ENCODE results near the gene AIF1L. TPM values are rescaled to one million over a fixed set of nuclear protein-coding genes. Genes with fewer than 3 reads are reported as not detected.

AIF1L gene
- total and polyA plus RNA-seq, 2 of the 13 experiments (the other 11 are each of a cell fraction or from before 2014, with no cell fraction given) = 12.4 to 36.5 TPM

- TF ChIP-seq ZNF597 (CRISPR knock-in tag; IDR thresholded peaks at IDR 0.05) = no peak
- TF ChIP-seq RXRA (CRISPR knock-in tag; IDR thresholded peaks at IDR 0.05) = peak; percentile 71
- TF ChIP-seq ZBTB7B (CRISPR knock-in tag; IDR thresholded peaks at IDR 0.05) = peak; percentile 26; the same call in 1 of the 2 replicates
- TF ChIP-seq CHCHD3 (CRISPR knock-in tag; IDR thresholded peaks at IDR 0.05) = peak; percentile 72; the same call in 1 of the 2 replicates
- TF ChIP-seq REPIN1 (CRISPR knock-in tag; IDR thresholded peaks at IDR 0.05; ENCODE audit: borderline replicate concordance, low read depth) = peak; percentile 85
- no peak for TF ChIP-seq NONO (IDR thresholded peaks at IDR 0.05)
- peak; percentile 98 for TF ChIP-seq NONO (CRISPR knock-in tag; conservative IDR thresholded peaks at IDR 0.05)
- TF ChIP-seq ZNF724P (CRISPR knock-in tag; IDR thresholded peaks at IDR 0.05; ENCODE audit: borderline replicate concordance) = peak; percentile 28; the same call in 1 of the 2 replicates
- peak; percentile 80; the same call in 1 of the 2 replicates for TF ChIP-seq ZNF776 (CRISPR knock-in tag; IDR thresholded peaks at IDR 0.05)
- TF ChIP-seq MTF2 (CRISPR knock-in tag; IDR thresholded peaks at IDR 0.05; ENCODE audit: borderline replicate concordance) = no peak
- no peak for TF ChIP-seq ISX (CRISPR knock-in tag; conservative IDR thresholded peaks at IDR 0.05)
- no peak for TF ChIP-seq IKZF4 (CRISPR knock-in tag; IDR thresholded peaks at IDR 0.05; ENCODE audit: borderline replicate concordance, low read depth, not compliant biosample characterization)
- no peak for TF ChIP-seq PLSCR1 (CRISPR knock-in tag; IDR thresholded peaks at IDR 0.05; ENCODE audit: borderline replicate concordance)
- TF ChIP-seq DR1 (CRISPR knock-in tag; IDR thresholded peaks at IDR 0.05) = peak; percentile 89
- TF ChIP-seq ZBTB43 (CRISPR knock-in tag; conservative IDR thresholded peaks at IDR 0.05) = no peak; the same call in 1 of the 2 replicates
- peak; percentile 70; the same call in 1 of the 2 replicates for TF ChIP-seq KAT7 (CRISPR knock-in tag; IDR thresholded peaks at IDR 0.05; ENCODE audit: borderline replicate concordance)
- TF ChIP-seq SRSF9 (IDR thresholded peaks at IDR 0.05; ENCODE audit: borderline replicate concordance, insufficient read depth, low read depth, low read length, poor library complexity, severe bottlenecking) = no peak
- TF ChIP-seq TFDP1 (CRISPR knock-in tag; IDR thresholded peaks at IDR 0.05; ENCODE audit: borderline replicate concordance) = peak; percentile 96
- TF ChIP-seq, protein P1, sequence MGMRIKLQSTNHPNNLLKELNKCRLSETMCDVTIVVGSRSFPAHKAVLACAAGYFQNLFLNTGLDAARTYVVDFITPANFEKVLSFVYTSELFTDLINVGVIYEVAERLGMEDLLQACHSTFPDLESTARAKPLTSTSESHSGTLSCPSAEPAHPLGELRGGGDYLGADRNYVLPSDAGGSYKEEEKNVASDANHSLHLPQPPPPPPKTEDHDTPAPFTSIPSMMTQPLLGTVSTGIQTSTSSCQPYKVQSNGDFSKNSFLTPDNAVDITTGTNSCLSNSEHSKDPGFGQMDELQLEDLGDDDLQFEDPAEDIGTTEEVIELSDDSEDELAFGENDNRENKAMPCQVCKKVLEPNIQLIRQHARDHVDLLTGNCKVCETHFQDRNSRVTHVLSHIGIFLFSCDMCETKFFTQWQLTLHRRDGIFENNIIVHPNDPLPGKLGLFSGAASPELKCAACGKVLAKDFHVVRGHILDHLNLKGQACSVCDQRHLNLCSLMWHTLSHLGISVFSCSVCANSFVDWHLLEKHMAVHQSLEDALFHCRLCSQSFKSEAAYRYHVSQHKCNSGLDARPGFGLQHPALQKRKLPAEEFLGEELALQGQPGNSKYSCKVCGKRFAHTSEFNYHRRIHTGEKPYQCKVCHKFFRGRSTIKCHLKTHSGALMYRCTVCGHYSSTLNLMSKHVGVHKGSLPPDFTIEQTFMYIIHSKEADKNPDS (CRISPR knock-in tag; IDR thresholded peaks at IDR 0.05) = no peak; the same call in 1 of the 2 replicates
- TF ChIP-seq XBP1 (CRISPR knock-in tag; IDR thresholded peaks at IDR 0.05) = no peak; the same call in 1 of the 2 replicates
- TF ChIP-seq, protein P2, sequence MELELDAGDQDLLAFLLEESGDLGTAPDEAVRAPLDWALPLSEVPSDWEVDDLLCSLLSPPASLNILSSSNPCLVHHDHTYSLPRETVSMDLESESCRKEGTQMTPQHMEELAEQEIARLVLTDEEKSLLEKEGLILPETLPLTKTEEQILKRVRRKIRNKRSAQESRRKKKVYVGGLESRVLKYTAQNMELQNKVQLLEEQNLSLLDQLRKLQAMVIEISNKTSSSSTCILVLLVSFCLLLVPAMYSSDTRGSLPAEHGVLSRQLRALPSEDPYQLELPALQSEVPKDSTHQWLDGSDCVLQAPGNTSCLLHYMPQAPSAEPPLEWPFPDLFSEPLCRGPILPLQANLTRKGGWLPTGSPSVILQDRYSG (CRISPR knock-in tag; IDR thresholded peaks at IDR 0.05) = 0 out of 2 replicates have a peak, but pooled peaks have one; percentile 21
Measured at GRCh38 chr9:131125288-131126058, 29.1 kb downstream of the AIF1L start, which contains the start of gene NUP214 (continued).
